ENCODE results near the gene NAGLU. TPM values are rescaled to one million over a fixed set of nuclear protein-coding genes. Genes with fewer than 3 reads are reported as not detected.

NAGLU gene
- total RNA-seq, 4 donors from 2014 or later: 32.9 to 50.5 (median 36.7) TPM

GRCh38 chr17:42521666-42522262 is 14.3 kb upstream of the NAGLU start:
- no peak for DNase-seq (ENCODE audit: low spot score in 2 of 2)
- WGBS, 2 donors: 67 to 77% methylated on average over 11 of the region's 11 CpGs
- intact Hi-C loops (cut with DNase I; ENCODE audit: low total_unique reads): no loop called here

GRCh38 chr17:42522263-42522790 is 13.7 kb upstream of the NAGLU start:
- WGBS, 2 donors: 69 to 71% methylated on average over 9 of the region's 9 CpGs
- H3K4me3 ChIP-seq (ENCODE audit: low read depth, poor library complexity, severe bottlenecking): no peak overlapping the region
- DNase-seq (ENCODE audit: low spot score in 2 of 2): no peak
- intact Hi-C loops (cut with DNase I; ENCODE audit: low total_unique reads): no loop called here
- TF ChIP-seq POLR2A (IDR thresholded peaks at IDR 0.05) (no peak), CTCF (IDR thresholded peaks at IDR 0.05) (no peak)

More at GRCh38 chr17:42521666-42522262, 14.3 kb upstream of the NAGLU start:
- TF ChIP-seq CTCF (IDR thresholded peaks at IDR 0.05) (no peak), POLR2A (IDR thresholded peaks at IDR 0.05) (no peak)
- H3K4me3 ChIP-seq (ENCODE audit: low read depth, poor library complexity, severe bottlenecking): no peak overlapping the region

- intact Hi-C loops (cut with DNase I; ENCODE audit: low total_unique reads): no loop called here
- TF ChIP-seq CTCF (IDR thresholded peaks at IDR 0.05) (no peak), POLR2A (IDR thresholded peaks at IDR 0.05) (no peak)
- DNase-seq (ENCODE audit: low spot score in 2 of 2): no peak
- H3K4me3 ChIP-seq (ENCODE audit: low read depth, poor library complexity, severe bottlenecking): no peak overlapping the region
- WGBS, 2 donors: 92 to 94% methylated on average over 7 to 8 of the region's 8 CpGs
Measured at GRCh38 chr17:42522798-42523278, 13.2 kb upstream of the NAGLU start.

- DNase-seq (ENCODE audit: low spot score in 2 of 2): no peak
- 64 to 72% methylated on average over 2 of the region's 2 CpGs for WGBS, 2 donors
- no peak overlapping the region for H3K4me3 ChIP-seq (ENCODE audit: low read depth, poor library complexity, severe bottlenecking)
- no peak for TF ChIP-seq POLR2A (IDR thresholded peaks at IDR 0.05)
- no peak for TF ChIP-seq CTCF (IDR thresholded peaks at IDR 0.05)
- intact Hi-C loops (cut with DNase I; ENCODE audit: low total_unique reads): loop anchor here (5.0 kb wide), 1 partner anchor 103 kb away; the partner anchor contains the start of gene CAVIN1
Measured at GRCh38 chr17:42525221-42525620, 10.8 kb upstream of the NAGLU start.

GRCh38 chr17:42526031-42526444 is 10.0 kb upstream of the NAGLU start:
- intact Hi-C loops (cut with DNase I; ENCODE audit: low total_unique reads): loop anchor here (5.0 kb wide), 1 partner anchor 104 kb away; the partner anchor contains the start of gene CAVIN1
- 70 to 72% methylated on average over 6 of the region's 6 CpGs for WGBS, 2 donors
- TF ChIP-seq POLR2A (IDR thresholded peaks at IDR 0.05): no peak
- no peak overlapping the region for H3K4me3 ChIP-seq (ENCODE audit: low read depth, poor library complexity, severe bottlenecking)
- DNase-seq (ENCODE audit: low spot score in 2 of 2): no peak

GRCh38 chr17:42527932-42528331 is 8.1 kb upstream of the NAGLU start:
- no peak for DNase-seq (ENCODE audit: low spot score in 2 of 2)
- TF ChIP-seq POLR2A (IDR thresholded peaks at IDR 0.05): no peak
- no peak for TF ChIP-seq CTCF (IDR thresholded peaks at IDR 0.05)
- 91 to 95% methylated on average over 6 of the region's 6 CpGs for WGBS, 2 donors
- no peak overlapping the region for H3K4me3 ChIP-seq (ENCODE audit: low read depth, poor library complexity, severe bottlenecking)
- intact Hi-C loops (cut with DNase I; ENCODE audit: low total_unique reads): loop anchor here (5.0 kb wide), 1 partner anchor 106 kb away; the partner anchor contains the start of gene CAVIN1

Data from lower leg skin (tissue), 4 donors.